Measurements from ENCODE around the gene NHLH2.

- TF ChIP-seq REST (IDR thresholded peaks at IDR 0.05), result no peak
- TF ChIP-seq JUNB (IDR thresholded peaks at IDR 0.05), result no peak
- no peak for TF ChIP-seq RFX5 (IDR thresholded peaks at IDR 0.05)
- no peak for TF ChIP-seq KDM5A (IDR thresholded peaks at IDR 0.05)
- no peak for TF ChIP-seq NR3C1 (IDR thresholded peaks at IDR 0.05)
- TF ChIP-seq, protein P1, sequence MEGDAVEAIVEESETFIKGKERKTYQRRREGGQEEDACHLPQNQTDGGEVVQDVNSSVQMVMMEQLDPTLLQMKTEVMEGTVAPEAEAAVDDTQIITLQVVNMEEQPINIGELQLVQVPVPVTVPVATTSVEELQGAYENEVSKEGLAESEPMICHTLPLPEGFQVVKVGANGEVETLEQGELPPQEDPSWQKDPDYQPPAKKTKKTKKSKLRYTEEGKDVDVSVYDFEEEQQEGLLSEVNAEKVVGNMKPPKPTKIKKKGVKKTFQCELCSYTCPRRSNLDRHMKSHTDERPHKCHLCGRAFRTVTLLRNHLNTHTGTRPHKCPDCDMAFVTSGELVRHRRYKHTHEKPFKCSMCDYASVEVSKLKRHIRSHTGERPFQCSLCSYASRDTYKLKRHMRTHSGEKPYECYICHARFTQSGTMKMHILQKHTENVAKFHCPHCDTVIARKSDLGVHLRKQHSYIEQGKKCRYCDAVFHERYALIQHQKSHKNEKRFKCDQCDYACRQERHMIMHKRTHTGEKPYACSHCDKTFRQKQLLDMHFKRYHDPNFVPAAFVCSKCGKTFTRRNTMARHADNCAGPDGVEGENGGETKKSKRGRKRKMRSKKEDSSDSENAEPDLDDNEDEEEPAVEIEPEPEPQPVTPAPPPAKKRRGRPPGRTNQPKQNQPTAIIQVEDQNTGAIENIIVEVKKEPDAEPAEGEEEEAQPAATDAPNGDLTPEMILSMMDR (IDR thresholded peaks at IDR 0.05), result no peak
- TF ChIP-seq JUN (IDR thresholded peaks at IDR 0.05), result no peak
- no peak for TF ChIP-seq POLR2AphosphoS2 (conservative IDR thresholded peaks at IDR 0.05; ENCODE audit: low read length)
- TF ChIP-seq, protein P2, sequence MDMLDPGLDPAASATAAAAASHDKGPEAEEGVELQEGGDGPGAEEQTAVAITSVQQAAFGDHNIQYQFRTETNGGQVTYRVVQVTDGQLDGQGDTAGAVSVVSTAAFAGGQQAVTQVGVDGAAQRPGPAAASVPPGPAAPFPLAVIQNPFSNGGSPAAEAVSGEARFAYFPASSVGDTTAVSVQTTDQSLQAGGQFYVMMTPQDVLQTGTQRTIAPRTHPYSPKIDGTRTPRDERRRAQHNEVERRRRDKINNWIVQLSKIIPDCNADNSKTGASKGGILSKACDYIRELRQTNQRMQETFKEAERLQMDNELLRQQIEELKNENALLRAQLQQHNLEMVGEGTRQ (IDR thresholded peaks at IDR 0.05), result no peak
- TF ChIP-seq HOXA7 (CRISPR knock-in tag; IDR thresholded peaks at IDR 0.05), result no peak
- no peak for TF ChIP-seq CEBPB (IDR thresholded peaks at IDR 0.05)
Observed at GRCh38 chr1:115828101-115829022, 12.6 kb downstream of the NHLH2 start.

All from A549 (cell line).